ENCODE data around the gene PARD3.

- TF ChIP-seq TEAD4 (CRISPR knock-in tag; IDR thresholded peaks at IDR 0.05) (no peak), AR (CRISPR knock-in tag; IDR thresholded peaks at IDR 0.05) (no peak), ZNF232 (CRISPR knock-in tag; IDR thresholded peaks at IDR 0.05) (no peak), FOXP1 (CRISPR knock-in tag; IDR thresholded peaks at IDR 0.05; ENCODE audit: borderline replicate concordance) (no peak), CTCF (IDR thresholded peaks at IDR 0.05) (no peak), MYBL2 (CRISPR knock-in tag; IDR thresholded peaks at IDR 0.05) (no peak), IRF1 (CRISPR knock-in tag; IDR thresholded peaks at IDR 0.05) (no peak), ESRRA (CRISPR knock-in tag; IDR thresholded peaks at IDR 0.05; ENCODE audit: borderline replicate concordance) (no peak), JUN (CRISPR knock-in tag; IDR thresholded peaks at IDR 0.05) (no peak), PREB (CRISPR knock-in tag; IDR thresholded peaks at IDR 0.05; ENCODE audit: borderline replicate concordance) (no peak), CREB1 (CRISPR knock-in tag; IDR thresholded peaks at IDR 0.05) (no peak), AFF4 (CRISPR knock-in tag; IDR thresholded peaks at IDR 0.05; ENCODE audit: borderline replicate concordance) (no peak), SMAD4 (CRISPR knock-in tag; IDR thresholded peaks at IDR 0.05) (no peak)
Observed at GRCh38 chr10:34475786-34476185, 339.3 kb downstream of the PARD3 start.
